AG08395 (cell line): Measurements from ENCODE around the gene CTNND1.
"Not testable (repeated sequence)": the region's sequence is repeated elsewhere in the genome, so short reads cannot be mapped to it uniquely, and the experiment has no call there.

Experiments used
- DNase-seq: peaks from one replicate; pipeline ENCODE4 v3.0.0; 2012; ENCODE audit warnings: mixed read lengths, low spot score

The CTNND1 gene, protein sequence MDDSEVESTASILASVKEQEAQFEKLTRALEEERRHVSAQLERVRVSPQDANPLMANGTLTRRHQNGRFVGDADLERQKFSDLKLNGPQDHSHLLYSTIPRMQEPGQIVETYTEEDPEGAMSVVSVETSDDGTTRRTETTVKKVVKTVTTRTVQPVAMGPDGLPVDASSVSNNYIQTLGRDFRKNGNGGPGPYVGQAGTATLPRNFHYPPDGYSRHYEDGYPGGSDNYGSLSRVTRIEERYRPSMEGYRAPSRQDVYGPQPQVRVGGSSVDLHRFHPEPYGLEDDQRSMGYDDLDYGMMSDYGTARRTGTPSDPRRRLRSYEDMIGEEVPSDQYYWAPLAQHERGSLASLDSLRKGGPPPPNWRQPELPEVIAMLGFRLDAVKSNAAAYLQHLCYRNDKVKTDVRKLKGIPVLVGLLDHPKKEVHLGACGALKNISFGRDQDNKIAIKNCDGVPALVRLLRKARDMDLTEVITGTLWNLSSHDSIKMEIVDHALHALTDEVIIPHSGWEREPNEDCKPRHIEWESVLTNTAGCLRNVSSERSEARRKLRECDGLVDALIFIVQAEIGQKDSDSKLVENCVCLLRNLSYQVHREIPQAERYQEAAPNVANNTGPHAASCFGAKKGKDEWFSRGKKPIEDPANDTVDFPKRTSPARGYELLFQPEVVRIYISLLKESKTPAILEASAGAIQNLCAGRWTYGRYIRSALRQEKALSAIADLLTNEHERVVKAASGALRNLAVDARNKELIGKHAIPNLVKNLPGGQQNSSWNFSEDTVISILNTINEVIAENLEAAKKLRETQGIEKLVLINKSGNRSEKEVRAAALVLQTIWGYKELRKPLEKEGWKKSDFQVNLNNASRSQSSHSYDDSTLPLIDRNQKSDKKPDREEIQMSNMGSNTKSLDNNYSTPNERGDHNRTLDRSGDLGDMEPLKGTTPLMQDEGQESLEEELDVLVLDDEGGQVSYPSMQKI

DNA sequence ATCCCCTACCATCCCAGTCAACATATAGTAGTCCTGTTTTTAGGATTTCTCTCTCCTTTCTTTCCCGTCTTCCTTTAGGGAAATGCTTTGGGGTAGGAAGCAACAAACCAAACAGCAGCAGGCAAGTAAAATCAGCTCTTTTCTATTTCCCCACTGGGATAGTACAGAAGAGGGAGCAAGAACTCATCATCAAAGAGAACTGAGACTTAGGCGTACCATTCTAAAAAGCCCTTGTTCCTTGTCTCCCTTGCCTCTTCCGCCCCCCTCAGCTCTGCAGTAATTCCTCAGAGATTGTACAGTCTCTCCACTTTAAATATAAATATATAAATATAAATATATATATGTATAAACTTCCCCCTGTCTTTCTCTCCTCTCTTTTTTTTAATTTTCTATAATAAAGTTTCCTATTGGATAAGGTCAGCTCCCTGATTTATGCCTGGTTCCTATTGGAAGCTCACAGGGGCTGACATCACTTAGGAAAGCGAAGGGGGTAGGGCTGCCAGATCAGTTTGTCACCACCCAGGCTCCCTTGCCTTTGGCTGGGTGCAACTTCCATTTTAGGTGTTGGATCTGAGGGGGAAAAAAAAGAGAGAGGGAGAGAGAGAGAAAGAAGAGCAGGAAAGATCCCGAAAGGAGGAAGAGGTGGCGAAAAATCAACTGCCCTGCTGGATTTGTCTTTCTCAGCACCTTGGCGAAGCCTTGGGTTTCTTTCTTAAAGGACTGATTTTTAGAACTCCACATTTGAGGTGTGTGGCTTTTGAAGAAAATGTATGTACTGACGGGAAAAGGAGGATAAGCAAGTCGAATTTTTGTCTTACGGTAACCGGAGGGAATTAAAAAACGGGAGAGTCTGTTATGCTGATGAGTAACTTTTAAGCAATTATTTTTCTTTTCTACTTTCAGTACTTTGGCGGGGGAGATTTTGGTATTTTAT is at the start of gene CTNND1:
Gene CTNND1, plus strand, starts transcription at position 502 of the 934 bp plus-strand sequence. CDS start 29,677 bp downstream, outside the sequence.
- peak; percentile 99 for DNase-seq

DNA sequence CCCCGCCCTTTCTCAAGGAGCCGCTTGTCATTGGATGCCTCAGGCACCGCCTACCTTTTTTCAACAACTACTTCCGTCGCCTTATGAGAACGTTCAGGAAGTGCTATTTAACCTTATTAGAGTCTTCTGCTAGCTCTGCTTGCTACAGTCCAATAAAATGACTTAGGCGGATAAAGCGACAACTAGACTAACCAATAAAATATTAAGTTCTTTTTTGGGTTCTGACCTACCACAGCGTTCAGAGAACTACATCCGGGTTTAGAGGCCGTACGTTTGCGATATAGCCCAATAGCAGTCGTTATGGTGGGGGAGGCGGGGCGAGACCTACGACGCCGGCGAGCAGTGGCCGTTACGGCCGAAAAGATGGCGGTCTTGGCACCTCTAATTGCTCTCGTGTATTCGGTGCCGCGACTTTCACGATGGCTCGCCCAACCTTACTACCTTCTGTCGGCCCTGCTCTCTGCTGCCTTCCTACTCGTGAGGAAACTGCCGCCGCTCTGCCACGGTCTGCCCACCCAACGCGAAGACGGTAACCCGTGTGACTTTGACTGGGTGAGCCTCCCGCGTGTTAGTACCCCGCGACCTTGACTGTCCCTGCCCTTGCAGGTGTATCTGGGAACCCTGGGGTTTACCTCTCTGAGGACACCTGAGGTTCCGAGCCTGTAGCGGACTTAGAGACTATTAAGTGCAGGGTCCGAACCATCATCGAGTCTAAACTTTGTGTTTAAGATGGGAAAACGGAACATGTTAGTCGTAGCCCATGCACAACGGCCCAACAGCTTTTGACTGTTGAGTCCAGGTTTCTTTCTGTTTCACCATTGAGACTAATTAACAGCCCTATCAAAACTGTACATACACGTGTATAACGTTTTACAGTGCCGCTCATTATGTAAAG is 49.1 kb upstream of the CTNND1 start, which contains the start of gene TMX2:
Gene TMX2, plus strand, starts transcription at position 338 of the 895 bp plus-strand sequence. Its CDS starts 26 bp downstream, at position 364.
- DNase-seq, result peak; percentile 95

DNA sequence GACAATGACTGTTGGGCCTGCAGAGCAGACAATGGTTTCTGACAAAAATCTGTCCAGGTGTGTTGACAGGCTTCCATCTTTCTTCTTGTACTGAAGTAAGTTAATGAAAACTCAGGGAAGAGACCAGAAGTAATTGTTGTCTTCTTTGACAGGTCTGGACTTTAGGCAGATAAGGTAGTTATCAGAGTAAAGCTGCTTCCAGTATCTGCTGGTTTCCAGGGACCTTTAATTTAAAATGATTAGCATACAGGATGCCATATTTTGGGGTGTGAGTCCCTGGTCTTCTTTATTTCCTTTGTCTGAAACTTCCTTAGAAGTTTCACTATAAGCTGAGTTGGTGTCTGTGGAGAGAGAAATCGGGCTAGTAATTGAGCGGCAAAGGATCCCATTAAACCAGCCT is 47.8 kb upstream of the CTNND1 start:
- no peak for DNase-seq

DNA sequence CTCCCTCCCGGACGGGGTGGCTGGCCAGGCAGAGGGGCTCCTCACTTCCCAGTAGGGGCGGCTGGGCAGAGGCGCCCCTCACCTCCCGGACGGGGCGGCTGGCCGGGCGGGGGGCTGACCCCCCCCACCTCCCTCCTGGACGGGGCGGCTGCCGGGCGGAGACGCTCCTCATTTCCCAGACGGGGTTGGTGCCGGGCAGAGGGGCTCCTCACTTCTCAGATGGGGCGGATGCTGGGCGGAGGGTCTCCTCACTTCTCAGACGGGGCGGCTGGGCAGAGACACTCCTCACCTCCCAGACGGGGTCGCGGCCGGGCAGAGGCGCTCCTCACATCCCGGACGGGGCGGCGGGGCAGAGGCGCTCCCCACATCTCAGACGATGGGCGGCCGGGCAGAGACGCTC is 44.9 kb upstream of the CTNND1 start:
- DNase-seq, result not testable (repeated sequence)

DNA sequence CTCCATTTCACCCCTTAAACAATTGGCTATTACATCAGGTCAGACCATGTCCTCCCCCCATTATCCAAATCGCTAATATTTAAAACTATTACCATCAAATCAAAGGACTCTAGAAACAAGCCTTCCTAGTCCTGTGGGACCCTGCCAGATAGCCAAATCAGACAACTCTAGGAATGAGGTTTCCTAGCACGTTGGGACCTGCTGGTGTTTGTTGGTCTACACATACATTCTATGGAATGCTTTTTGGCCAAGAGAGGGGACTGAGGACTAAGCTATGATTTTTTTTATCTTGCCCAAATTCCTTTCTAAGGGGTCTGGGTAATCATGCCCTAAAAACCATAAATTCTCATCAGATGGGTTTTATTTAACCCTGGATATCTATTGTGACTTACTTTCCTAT is 34.4 kb upstream of the CTNND1 start:
- no peak for DNase-seq

DNA sequence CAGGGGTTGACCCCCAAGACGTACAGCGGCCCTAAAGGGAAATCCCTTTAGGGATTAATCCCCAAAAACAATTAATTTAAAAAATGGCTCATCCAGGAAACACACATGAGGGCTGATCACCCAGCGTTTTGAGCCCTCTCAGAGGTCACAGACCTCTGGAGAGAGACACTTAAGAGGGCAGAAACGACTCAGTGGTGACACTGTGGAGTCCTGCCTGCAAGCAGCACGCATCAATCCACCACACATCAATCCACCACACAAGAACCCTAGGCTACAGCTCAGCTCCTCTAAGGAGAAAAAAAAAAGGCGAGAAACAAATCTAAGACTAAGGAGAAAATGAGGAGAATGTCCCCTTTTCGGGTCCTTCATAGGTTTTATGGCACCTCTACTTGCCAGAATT is 32.8 kb upstream of the CTNND1 start:
- DNase-seq, result no peak

DNA sequence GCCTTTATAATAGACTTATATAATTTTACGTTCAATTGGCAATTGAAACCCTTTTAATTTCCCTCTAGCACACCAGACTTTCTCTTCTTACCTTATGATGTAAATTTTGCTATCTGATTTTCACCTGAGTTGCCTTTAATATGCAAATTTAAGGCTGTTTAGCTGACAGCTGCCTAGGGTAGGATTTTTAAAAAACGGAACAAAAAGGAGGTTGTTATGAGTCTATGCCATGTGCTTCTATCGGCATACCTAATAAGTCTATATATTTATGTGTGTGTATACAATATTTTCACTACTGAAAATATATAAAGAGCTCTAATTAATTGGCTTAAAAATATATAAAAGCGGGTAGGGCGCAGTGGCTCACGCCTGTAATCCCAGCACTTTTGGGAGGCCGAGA is 32.1 kb upstream of the CTNND1 start:
- no peak for DNase-seq

DNA sequence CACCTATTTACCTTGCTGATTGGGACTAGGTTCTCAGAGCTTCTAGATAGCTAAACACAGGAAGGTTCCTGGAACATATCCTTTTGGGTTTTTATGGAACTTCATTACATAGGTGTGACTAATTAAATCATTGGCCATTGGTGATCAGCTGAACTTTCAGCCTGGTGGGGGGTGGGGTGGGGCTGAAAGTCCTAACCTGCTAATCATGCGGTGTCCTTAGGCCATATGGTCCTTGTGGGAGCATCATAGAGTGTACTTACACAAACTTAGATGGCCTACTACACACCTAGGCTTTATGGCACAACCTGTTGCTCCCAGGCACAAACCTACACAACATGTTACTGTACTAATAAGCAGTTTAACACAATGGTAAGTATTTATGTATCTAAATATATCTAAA is 28.9 kb upstream of the CTNND1 start:
- no peak for DNase-seq

DNA sequence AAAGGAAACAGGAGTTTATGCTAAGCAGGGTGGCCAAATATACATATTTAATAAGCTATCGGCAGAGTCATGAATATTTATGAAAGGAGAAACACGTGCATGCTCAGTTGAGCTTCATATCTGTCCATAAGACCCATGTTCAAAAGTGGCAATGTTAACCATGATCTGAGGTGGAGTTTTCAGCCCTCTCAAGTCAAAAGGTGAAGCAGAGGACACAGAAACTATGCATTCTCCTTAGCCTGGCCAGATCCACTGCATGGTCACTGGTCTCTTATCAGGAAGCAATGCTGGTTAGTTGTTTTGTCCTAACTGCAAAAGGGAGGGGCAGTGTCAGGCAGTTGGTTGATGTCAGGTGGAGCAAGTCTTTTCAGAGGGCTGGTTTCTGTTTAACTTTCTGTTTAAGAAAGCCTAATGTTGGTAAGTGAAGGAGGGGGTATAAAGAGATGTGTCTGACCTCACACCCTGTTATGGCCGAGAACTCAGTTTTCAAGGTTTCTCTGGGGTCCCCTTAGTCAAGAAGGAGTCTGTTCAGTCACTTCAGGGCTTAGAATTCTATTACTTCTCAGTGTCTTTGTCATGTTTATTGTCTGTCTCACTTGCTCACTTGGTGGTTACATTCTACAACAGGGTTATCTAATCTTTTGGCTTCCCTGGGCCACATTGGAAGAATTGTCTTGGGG is 25.8 kb upstream of the CTNND1 start:
- no peak for DNase-seq

DNA sequence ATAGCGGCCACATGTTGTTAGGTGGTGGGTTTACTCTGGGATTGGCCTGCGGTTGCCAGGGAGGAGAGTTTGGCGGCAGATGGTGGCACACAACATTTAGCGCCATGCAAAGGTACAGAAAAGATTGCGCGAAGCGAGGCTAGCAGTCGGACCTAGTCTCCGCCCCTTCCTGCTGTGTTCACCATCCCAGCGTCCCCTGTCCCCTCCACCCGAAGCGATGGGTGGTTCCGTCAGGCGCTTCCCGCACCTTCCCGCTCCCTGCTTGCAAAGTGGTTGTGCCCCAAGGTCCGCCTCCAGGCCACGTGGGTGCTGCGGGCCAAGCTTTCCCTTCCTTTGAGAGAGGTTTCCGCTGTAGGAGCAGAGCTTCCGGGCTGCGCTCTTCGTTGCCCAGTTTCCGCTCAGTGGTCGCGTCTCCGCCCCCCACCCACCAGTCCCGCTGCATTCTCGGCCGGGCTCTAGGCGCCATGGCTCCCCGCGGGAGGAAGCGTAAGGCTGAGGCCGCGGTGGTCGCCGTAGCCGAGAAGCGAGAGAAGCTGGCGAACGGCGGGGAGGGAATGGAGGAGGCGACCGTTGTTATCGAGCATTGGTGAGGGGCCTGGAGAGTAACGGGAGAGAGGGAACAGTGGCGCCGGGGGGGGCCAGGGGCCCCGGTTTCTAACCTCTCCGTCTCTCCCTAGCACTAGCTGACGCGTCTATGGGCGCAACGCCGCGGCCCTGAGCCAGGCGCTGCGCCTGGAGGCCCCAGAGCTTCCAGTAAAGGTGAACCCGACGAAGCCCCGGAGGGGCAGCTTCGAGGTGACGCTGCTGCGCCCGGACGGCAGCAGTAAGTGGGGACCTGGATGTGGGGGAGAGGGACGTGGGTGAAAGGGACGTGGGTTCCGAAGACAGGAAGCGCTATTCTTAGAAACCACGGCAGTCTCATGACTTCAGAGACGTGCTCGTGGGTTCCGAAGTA is 20.2 kb upstream of the CTNND1 start, which contains the start of gene SELENOH:
Gene SELENOH, plus strand, starts transcription at position 360 of the 955 bp plus-strand sequence. Its CDS starts 105 bp downstream, at position 465.
- DNase-seq, result peak; percentile 98

DNA sequence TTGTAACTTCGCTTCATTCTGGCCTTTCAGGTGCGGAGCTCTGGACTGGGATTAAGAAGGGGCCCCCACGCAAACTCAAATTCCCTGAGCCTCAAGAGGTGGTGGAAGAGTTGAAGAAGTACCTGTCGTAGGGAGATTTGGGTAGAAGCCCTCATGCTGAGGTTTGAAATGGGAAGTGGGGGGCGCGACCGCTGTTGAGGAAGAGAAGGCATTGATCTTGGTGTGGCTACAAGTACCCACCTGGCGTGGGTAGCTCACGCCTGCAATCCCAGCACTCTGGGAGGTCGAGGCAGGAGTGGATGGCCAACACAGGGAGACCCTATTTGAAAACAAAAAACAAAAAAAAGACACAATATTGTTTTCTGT is 19.5 kb upstream of the CTNND1 start:
- no peak for DNase-seq

DNA sequence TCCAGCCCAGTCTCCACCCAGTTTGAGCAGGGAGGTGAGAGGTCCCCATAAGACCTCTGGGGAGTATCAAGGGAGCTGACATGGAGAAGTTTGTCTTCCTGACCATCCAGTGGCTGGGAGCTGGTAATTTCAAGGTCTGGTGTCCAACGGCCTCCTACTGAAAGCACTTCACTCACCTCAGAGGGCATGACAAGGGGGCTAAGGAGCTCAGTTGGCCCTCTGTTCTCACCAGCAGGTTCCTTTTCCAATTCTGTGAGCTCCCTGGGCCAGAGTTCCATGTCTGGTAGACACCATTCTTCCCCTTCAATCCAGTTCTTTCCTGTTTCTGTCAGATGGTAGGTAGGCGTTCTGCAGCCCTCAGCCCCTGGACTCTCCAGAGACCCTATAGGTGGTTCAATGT is 17.2 kb upstream of the CTNND1 start:
- DNase-seq, result no peak

DNA sequence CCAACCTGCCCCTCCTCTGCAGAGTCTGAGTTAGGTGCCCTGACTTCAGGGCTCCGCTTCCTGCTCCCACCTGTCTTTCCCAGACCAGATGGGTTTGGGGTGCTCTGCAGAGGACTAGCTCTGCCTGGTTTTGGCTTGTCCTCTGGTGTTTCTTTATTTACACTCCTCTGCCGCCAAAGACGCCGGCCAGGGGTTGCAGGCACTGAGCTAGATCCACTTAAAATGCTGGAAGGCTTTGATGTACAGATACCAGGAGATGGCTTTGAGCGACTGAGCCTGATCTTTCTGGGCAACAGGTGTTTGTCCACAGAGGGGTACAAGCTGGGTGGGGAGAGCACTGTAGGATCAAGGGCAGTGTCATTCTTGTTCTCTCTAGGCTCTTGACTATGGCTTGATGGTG is 16.4 kb upstream of the CTNND1 start:
- DNase-seq, result no peak

DNA sequence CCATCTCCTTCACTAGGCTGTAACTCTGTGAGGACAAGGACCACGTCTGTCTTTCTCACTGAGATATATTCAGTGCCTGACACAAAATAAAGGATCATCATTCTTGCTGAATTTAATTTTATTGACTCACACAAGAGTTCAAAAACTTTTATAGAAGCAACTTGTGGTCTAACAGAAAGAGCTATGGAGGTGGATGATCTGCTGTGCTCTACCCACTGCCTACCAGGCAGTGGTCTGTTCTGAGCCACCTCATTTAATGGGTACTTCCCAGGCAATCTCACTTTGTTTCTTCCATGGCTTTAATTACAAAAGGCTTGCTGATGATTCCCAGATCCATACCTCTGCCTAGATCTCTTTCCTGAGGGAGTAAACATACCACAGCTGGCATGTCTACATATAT is 14.7 kb upstream of the CTNND1 start:
- no peak for DNase-seq

DNA sequence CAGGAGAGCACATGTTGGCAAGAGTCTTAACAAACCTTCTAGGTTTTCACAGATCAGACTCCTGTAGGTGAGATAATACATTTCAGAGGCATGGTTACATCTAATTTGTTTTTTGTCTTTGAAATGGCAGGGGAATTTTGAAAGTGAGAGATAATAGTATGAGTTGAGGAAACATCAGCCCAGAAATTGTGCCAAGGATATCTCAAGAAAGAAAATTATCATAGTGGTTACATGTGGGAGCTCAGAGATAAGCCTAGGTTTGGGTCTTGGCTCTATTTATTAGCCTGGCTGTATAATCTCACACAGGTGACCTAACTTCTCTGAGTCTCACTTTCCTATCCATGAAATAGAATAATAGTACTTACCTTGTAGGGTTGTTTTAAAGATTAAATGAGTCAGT is 10.4 kb upstream of the CTNND1 start:
- DNase-seq, result no peak

DNA sequence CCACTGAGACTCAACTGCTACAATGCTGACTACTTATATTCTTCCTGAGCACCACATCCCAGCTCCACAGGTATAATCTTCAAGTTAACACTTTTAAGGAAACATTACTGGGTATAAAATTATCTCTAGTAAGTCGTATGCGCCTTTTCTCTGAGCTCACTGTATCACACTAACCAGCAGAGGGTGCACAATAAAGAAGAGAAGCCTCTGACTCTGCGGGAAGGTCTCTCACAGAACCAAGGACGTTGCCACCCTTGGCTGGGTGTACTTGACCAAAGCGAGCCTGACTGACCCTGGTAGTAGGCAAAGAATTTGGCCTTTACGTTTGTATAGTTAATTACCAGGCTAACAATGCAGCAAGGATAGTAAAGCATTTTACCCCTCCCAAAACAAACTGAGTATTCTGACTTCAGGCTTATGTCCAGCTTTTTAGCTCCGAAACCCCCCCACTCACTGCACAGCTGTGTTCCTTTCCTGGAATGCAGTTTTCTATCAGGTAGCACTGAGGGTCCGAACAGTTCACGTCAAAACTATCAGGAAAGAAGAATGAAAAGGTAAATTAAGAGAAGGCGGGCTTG is 9.8 kb upstream of the CTNND1 start, which contains the start of gene BTBD18:
Gene BTBD18, minus strand, starts transcription at position 144 of the 578 bp plus-strand sequence. CDS start 631 bp downstream, outside the sequence.
- DNase-seq, result peak; percentile 60

DNA sequence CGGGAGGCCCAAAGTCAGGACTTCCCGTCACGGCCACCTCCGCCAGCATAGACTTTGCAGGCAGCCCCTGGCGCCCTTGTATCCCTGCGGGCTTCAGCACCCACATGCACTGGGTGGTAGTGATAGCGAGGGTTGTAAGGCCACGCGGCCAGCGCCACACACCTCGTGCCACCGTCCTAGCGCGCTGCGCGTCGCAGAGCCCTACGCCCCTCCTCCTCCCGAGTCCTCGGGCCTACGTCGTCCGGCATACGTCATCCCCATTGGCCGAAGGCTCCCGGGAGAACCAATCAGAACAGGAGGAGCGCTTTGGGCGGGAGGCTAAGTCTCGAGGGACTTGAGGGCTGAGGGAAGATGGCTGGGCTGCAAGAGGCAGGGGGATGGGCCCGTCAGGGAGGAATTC is 8.6 kb upstream of the CTNND1 start:
- no peak for DNase-seq

DNA sequence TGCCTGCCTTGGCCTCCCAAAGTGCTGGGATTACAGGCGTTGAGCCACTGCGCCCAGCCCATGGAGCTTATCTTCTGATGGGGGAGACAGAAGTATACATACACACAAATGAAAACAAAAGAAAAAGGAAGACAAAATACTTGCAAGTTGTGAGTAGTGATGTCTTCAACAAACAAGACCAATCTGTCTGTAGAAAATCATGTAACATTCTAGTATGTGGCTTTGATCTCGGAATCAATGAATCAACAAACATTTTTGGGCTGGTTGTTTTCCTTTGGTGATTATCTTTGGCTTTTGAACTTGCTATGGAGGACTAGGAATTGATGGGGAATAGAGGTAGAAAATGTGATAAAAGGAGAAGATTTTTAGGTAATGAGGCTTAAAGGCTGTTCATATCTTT is 3.4 kb upstream of the CTNND1 start:
- no peak for DNase-seq
